Activated gamma-delta T cell (primary cell): Measurements from ENCODE around the gene HNRNPK.
A peak's percentile ranks its signal among the peaks of the same experiment; 100 is the strongest.

Experiments
- DNase-seq: peaks from one replicate; lab custom pipeline; 2025; lab: John Stamatoyannopoulos, UW
- total RNA-seq, 2 donors: gene quantifications; one replicate each; lab custom pipeline; 2026; lab: John Stamatoyannopoulos, UW

HNRNPK gene
- total RNA-seq: 776 to 798 reads per million in 2 donors

- peak; percentile 99 for DNase-seq
Measured at GRCh38 chr9:83979812-83980394, at the start of gene HNRNPK. HNRNPK (minus strand) TSS chr9:83980215; CDS start chr9:83978252, 1,963 bp downstream.

- no peak for DNase-seq
Measured at GRCh38 chr9:84027201-84027600, 47.2 kb upstream of the HNRNPK start.

GRCh38 chr9:84024041-84024575 lies 44.1 kb upstream of the HNRNPK start:
- no peak for DNase-seq

DNA sequence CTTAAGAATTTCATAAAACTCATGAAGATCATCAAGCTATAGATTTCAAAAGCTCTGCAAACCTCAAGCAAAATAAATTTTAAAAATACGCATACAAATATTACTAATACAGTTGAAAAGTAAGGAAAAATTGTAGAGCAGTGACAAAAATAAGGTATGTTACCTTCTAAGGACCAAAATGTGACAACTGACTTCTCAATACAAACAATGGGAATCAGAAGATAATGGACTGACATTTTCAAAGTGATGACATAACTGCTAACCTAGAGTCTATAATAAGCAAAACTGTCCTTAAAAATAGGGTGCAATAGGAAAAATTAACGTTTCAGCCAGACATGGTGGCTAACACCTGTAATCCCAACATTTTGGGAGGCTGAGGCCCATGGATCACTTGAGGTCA lies 27.6 kb upstream of the HNRNPK start:
- no peak for DNase-seq

GRCh38 chr9:84003246-84003645 lies 23.2 kb upstream of the HNRNPK start:
- no peak for DNase-seq

- no peak for DNase-seq
Measured at GRCh38 chr9:84002344-84002743, 22.3 kb upstream of the HNRNPK start.

DNA sequence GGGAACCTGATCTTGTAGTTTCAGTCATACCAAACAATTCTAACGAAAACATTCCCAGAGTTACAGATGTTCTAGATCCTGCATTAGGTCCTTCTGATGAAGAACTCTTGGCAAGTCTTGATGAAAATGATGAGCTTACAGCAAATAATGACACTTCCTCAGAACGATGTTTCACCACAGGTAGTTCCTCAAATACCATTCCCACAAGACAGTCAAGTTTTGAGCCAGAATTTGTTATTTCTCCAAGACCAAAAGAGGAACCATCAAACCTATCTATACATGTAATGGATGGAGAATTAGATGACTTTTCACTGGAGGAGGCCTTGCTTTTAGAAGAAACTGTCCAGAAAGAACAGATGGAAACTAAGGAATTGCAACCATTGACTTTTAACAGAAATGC lies 21.6 kb upstream of the HNRNPK start:
- DNase-seq: no peak

DNA sequence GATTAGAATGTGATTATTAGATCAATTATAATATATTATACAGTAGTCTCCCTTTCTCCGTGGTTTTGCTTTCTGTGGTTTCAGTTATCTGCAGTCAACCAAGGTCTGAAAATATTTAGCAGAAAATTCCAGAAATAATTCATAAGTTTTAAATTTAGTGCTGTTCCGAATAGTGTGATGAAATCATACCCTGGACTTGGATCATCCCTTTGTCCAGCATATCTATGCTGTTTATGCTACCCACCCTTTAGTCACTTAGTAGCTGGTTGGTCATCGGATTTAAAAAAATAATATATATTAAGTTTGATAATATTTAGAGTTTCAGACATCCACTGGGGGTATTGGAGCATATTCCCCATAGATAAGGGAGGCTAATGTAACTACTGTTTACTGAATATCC lies 20.2 kb upstream of the HNRNPK start:
- no peak for DNase-seq

DNA sequence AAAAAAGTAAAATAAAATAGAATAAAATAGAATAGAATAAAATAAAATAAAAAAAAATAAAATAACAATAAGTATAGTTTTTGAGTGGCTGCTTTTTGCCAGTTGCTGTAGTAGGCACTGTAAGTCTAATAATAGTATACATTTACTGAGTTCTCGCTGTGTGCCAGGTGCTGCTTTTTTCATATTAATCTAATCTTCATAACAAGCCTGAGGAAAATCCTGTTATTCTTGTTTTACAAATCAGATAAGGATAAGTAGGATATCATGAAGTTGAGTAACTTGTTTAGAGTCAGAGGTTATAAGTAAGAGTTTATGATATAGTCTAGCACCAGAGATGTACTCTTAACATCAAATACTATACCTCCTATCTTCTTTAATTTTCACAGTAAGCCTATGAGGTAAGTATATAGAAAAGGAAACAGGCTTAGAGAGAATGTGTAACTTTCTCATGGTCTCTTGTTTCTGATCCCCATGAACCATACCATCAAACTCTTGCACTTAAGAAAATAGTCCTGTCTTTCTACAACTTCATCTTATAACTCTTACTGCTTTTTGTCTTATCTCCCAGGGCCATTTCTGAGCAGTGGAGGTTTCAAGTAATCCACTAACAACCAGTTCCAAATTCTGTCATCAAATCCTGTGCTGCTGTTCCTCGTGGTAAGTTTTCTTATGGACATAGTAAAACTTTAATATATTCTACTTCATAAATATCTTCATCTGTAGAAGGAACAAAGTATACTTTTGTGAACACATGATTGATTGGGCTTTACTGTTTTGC lies 19.3 kb upstream of the HNRNPK start:
- DNase-seq: no peak

GRCh38 chr9:83996126-83996525 lies 16.1 kb upstream of the HNRNPK start:
- DNase-seq: no peak

- DNase-seq: no peak
Measured at GRCh38 chr9:83992901-83993300, 12.9 kb upstream of the HNRNPK start.

DNA sequence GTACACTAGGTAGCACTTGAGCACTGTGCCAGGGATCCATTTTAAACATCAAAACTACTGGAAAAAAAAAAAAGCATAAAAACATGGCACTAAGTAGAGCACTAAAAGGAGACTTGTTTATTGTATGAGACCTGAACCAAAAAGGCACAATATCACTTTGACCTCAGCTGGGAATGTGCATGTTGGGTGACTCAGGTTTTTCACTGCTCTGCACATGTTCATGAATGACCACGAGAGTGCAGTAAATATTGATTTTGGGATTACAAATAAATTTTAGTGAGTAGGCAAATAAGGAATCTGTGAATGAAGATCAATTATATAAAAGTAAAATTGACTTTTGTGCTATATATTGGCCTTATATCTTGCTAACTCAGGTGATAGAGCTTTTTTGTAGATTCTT lies 12.4 kb upstream of the HNRNPK start:
- DNase-seq: no peak

- no peak for DNase-seq
Measured at GRCh38 chr9:83991355-83991754, 11.3 kb upstream of the HNRNPK start.

- DNase-seq: no peak
Measured at GRCh38 chr9:83988411-83988810, 8.4 kb upstream of the HNRNPK start.

- DNase-seq: no peak
Measured at GRCh38 chr9:83987402-83987791, 7.4 kb upstream of the HNRNPK start.

- no peak for DNase-seq
Measured at GRCh38 chr9:83986765-83987401, 6.9 kb upstream of the HNRNPK start.

- DNase-seq: no peak
Measured at GRCh38 chr9:83986195-83986594, 6.2 kb upstream of the HNRNPK start.

DNA sequence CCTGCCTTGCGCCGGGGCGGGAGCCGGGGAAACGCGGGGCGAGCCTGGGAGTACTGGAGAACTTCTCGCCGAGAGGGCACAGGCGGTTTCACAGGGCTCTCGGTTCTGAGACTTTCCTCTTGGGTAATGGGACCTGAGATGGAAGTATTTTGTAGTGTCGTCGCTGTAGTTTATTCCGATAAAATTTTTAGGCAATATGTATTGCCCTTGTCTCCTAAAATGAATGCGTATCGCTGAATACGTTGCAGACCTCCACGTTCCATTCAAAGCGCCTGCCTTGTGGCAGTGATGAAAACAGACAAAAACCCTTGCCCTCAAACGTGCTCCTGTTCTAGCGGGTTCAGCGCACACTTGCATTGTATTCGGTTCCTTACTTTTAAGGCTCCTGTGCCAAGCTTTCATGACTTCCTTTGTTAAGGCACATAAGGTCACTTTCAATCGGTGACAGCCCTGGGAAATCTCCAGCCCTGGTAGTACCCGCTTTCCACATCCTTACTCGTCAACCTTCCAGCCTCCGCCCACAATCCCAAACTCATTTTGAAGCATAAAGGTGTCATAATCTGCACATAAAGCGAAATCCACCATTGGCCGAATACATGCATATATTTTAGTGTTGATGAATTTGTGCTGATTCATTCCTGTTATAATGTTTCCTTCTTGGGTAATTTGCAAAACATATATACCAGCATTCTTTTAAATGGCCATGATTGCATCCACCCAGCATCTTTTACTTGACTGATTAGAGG lies 1.3 kb upstream of the HNRNPK start:
- DNase-seq: no peak

- peak; percentile 90 for DNase-seq
Measured at GRCh38 chr9:83980395-83981125, 545 bp upstream of the HNRNPK start, which contains the start of gene RMI1. RMI1 (plus strand) TSS chr9:83980805; CDS start chr9:84000987, 20,182 bp downstream.

- DNase-seq: peak; percentile 67
Measured at GRCh38 chr9:83978992-83979811, 813 bp downstream of the HNRNPK start.
